WTC11 (cell line): ENCODE data around the gene COL4A6. TPM values are rescaled to one million over a fixed set of nuclear protein-coding genes. Genes with fewer than 3 reads are reported as not detected.
A peak's percentile ranks its signal among the peaks of the same experiment; 100 is the strongest.

Experiments used
- ATAC-seq: fragments of 200-7000 bp; cut with Tn5 transposase; 2 replicates; pipeline ENCODE4 v1.10.0; 2021; ENCODE audit warnings: mild to moderate bottlenecking, moderate library complexity
- CTCF ChIA-PET: fragments of 300-600 bp; sonication (Branson Sonifier 250); formaldehyde crosslinking; loops from one replicate; lab custom pipeline; 2021; ENCODE audit warnings: antibody characterized with exemption; lab: Charles Lee
- POLR2A ChIA-PET: fragments of 350-600 bp; sonication (Branson Sonifier 250); formaldehyde crosslinking; loops from one replicate; lab custom pipeline; 2021; ENCODE audit warnings: antibody characterized with exemption; lab: Charles Lee
- DNase-seq: peaks from one replicate; pipeline ENCODE4 v3.0.0; 2021; ENCODE audit warnings: low spot score
- H3K27ac Mint-ChIP-seq: 2 replicates; pipeline ENCODE4 v1.8.0; 2021; ENCODE audit warnings: mixed read lengths
- H3K27me3 Mint-ChIP-seq: 2 replicates; pipeline ENCODE4 v1.8.0; 2021; ENCODE audit warnings: low read depth, mild to moderate bottlenecking, moderate library complexity, mixed read lengths
- H3K36me3 Mint-ChIP-seq: 2 replicates; pipeline ENCODE4 v1.8.0; 2021; ENCODE audit warnings: mixed read lengths
- H3K4me1 Mint-ChIP-seq: 2 replicates; pipeline ENCODE4 v1.8.0; 2022; ENCODE audit warnings: mixed read lengths
- H3K4me3 Mint-ChIP-seq: 2 replicates; pipeline ENCODE4 v1.8.0; 2021; ENCODE audit warnings: mild to moderate bottlenecking, moderate library complexity, mixed read lengths
- H3K9me3 Mint-ChIP-seq: 2 replicates; pipeline ENCODE4 v1.8.0; 2021; ENCODE audit warnings: mixed read lengths
- ARID4B ChIP-seq: sonication (generic); formaldehyde crosslinking; IDR thresholded peaks from 2 replicates; pipeline ENCODE4 v1.8.0; 2023; ENCODE audit warnings: missing genetic modification reagents, mild to moderate bottlenecking, borderline replicate concordance
- ATF1 ChIP-seq: sonication (generic); formaldehyde crosslinking; IDR thresholded peaks from 2 replicates; pipeline ENCODE4 v1.8.1; 2023; ENCODE audit warnings: mild to moderate bottlenecking, moderate library complexity, missing genetic modification reagents
- CTCF ChIP-seq: fragments of 200-600 bp; IDR thresholded peaks from 2 replicates; pipeline ENCODE4 v1.8.0; 2022; ENCODE audit warnings: antibody characterized with exemption
- ELF4 ChIP-seq: sonication (generic); formaldehyde crosslinking; IDR thresholded peaks from 2 replicates; pipeline ENCODE4 v1.8.1; 2022; ENCODE audit warnings: low read depth, mild to moderate bottlenecking, moderate library complexity, missing genetic modification reagents
- RELA ChIP-seq: sonication (generic); formaldehyde crosslinking; IDR thresholded peaks from 2 replicates; pipeline ENCODE4 v1.8.1; 2022; ENCODE audit warnings: missing genetic modification reagents, mild to moderate bottlenecking, borderline replicate concordance
- SOX15 ChIP-seq: fragments of 250-450 bp; sonication (Bioruptor Pico); IDR thresholded peaks from 2 replicates; pipeline ENCODE4 v1.9.0; 2021; ENCODE audit warnings: mild to moderate bottlenecking
- TCF7 ChIP-seq: sonication (generic); formaldehyde crosslinking; IDR thresholded peaks from 2 replicates; pipeline ENCODE4 v1.8.0; 2022; ENCODE audit warnings: mild to moderate bottlenecking, low read depth, missing genetic modification reagents, moderate library complexity
- ZBTB21 ChIP-seq: sonication (generic); formaldehyde crosslinking; IDR thresholded peaks from 2 replicates; pipeline ENCODE4 v1.8.1; 2023; ENCODE audit warnings: mild to moderate bottlenecking, missing genetic modification reagents, borderline replicate concordance
- ZBTB43 ChIP-seq: sonication (generic); formaldehyde crosslinking; IDR thresholded peaks from 2 replicates; pipeline ENCODE4 v1.8.1; 2023; ENCODE audit warnings: mild to moderate bottlenecking, missing genetic modification reagents
- ZNF232 ChIP-seq: sonication (generic); formaldehyde crosslinking; IDR thresholded peaks from 2 replicates; pipeline ENCODE4 v1.8.0; 2022; ENCODE audit warnings: mild to moderate bottlenecking, missing genetic modification reagents
- ZNF263 ChIP-seq: sonication (generic); formaldehyde crosslinking; IDR thresholded peaks from 2 replicates; pipeline ENCODE4 v1.8.1; 2022; ENCODE audit warnings: low read depth, mild to moderate bottlenecking, moderate library complexity, missing genetic modification reagents
- ZNF396 ChIP-seq: fragments of 250-450 bp; sonication (Bioruptor Pico); IDR thresholded peaks from 2 replicates; pipeline ENCODE4 v1.8.0; 2021; ENCODE audit warnings: mild to moderate bottlenecking, moderate library complexity, borderline replicate concordance
- ZNF423 ChIP-seq: fragments of 250-450 bp; sonication (Bioruptor Pico); IDR thresholded peaks from 2 replicates; pipeline ENCODE4 v2.1.2; 2022; ENCODE audit warnings: mild to moderate bottlenecking, moderate library complexity
- total RNA-seq: library from RNA; stranded (reverse); gene quantifications from 3 replicates; pipeline ENCODE4 v1.2.3, GENCODE V29; 2021
- TF ChIP-seq, protein P1 (sequence below): fragments of 250-450 bp; sonication (Bioruptor Pico); IDR thresholded peaks from 2 replicates; pipeline ENCODE4 v1.9.0; 2021; ENCODE audit warnings: mild to moderate bottlenecking
- TF ChIP-seq, protein P2 (sequence below): sonication (generic); formaldehyde crosslinking; IDR thresholded peaks from 2 replicates; pipeline ENCODE4 v1.8.0; 2022; ENCODE audit warnings: mild to moderate bottlenecking, missing genetic modification reagents
- TF ChIP-seq, protein P3 (sequence below): sonication (generic); formaldehyde crosslinking; conservative IDR thresholded peaks from 2 replicates; pipeline ENCODE4 v1.8.1; 2022; ENCODE audit warnings: mild to moderate bottlenecking, missing genetic modification reagents
- TF ChIP-seq, protein P4 (sequence below): sonication (generic); formaldehyde crosslinking; IDR thresholded peaks from 2 replicates; pipeline ENCODE4 v1.8.1; 2022; ENCODE audit warnings: low read depth, mild to moderate bottlenecking, moderate library complexity, missing genetic modification reagents, borderline replicate concordance
- TF ChIP-seq, protein P5 (sequence below): sonication (generic); formaldehyde crosslinking; IDR thresholded peaks from 2 replicates; pipeline ENCODE4 v1.8.0; 2022; ENCODE audit warnings: missing genetic modification reagents

COL4A6 gene
- total RNA-seq, 1 experiment from 2014 or later = 15.2 TPM

DNA sequence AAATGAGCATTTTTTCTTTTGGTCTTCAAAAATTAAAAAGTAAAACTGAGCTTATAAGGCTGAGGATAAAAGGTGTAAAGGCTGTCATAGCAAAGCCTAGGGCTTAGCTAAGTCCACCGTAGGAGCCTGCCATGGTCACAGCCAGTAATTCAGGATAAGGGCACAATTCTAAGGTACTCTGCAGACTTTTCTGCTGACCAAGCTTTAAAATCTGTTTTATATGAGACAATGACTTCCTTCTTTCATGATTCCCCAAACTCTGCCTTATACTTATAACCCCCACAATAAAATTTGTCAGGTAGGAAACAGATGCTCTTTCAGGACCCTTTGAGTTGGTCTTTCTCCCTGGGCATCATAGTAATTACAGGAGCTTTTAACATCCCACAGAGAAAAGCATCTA, 138.5 kb downstream of the COL4A6 start:
- TF ChIP-seq TCF7 (CRISPR knock-in tag) = no peak
- TF ChIP-seq, protein P1, sequence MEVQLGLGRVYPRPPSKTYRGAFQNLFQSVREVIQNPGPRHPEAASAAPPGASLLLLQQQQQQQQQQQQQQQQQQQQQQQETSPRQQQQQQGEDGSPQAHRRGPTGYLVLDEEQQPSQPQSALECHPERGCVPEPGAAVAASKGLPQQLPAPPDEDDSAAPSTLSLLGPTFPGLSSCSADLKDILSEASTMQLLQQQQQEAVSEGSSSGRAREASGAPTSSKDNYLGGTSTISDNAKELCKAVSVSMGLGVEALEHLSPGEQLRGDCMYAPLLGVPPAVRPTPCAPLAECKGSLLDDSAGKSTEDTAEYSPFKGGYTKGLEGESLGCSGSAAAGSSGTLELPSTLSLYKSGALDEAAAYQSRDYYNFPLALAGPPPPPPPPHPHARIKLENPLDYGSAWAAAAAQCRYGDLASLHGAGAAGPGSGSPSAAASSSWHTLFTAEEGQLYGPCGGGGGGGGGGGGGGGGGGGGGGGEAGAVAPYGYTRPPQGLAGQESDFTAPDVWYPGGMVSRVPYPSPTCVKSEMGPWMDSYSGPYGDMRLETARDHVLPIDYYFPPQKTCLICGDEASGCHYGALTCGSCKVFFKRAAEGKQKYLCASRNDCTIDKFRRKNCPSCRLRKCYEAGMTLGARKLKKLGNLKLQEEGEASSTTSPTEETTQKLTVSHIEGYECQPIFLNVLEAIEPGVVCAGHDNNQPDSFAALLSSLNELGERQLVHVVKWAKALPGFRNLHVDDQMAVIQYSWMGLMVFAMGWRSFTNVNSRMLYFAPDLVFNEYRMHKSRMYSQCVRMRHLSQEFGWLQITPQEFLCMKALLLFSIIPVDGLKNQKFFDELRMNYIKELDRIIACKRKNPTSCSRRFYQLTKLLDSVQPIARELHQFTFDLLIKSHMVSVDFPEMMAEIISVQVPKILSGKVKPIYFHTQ (CRISPR knock-in tag) = no peak
- no peak for TF ChIP-seq RELA (CRISPR knock-in tag)
- no peak for TF ChIP-seq ARID4B (CRISPR knock-in tag)
- Mint-ChIP-seq H3K27ac (no peak overlapping the region), H3K27me3 (no peaks in the 10 kb centered on the region), H3K4me1 (peaks cover 19% of the 10 kb centered on the region), H3K36me3 (no peaks in the 10 kb centered on the region), H3K9me3 (no peaks in the 10 kb centered on the region), H3K4me3 (no peak overlapping the region)
- POLR2A ChIA-PET = no interaction called here
- ATAC-seq (no peak), DNase-seq (no peak)
- CTCF ChIA-PET = interaction anchor here (1.3 to 1.7 kb wide), 2 partner anchors 39 to 75 kb away, joined by 3 to 13 read pairs; no protein-coding TSS in a partner anchor

DNA sequence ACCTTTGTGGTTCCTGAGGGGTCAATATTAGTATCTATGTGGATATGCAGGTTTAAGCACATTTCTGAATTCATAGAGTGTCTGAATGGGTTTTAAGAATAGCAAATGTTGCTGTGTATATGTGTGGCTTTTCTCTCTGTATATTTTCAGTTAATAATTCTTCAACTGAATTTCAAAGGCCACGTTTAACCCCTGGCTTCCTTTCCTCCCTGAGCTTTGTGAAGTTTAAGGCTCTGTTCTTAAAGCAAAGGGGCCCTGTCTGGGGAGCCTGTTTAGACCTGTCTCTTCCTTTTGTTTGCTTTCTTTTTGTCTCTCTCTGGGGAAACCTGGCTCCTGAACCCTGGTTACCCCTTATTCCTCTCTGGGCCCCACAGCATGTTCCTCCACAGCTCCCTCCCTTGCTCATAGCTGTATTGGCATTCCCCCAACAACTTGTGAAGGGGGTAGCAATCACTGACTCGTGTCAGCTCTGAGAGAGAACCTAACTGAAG, 139.1 kb downstream of the COL4A6 start:
- DNase-seq (no peak), ATAC-seq (peak; percentile 36; the same call in 1 of the 2 replicates)
- CTCF ChIA-PET = interaction anchor here (1.3 to 1.7 kb wide), 2 partner anchors 40 to 75 kb away, joined by 3 to 13 read pairs; no protein-coding TSS in a partner anchor
- TF ChIP-seq, protein P2, sequence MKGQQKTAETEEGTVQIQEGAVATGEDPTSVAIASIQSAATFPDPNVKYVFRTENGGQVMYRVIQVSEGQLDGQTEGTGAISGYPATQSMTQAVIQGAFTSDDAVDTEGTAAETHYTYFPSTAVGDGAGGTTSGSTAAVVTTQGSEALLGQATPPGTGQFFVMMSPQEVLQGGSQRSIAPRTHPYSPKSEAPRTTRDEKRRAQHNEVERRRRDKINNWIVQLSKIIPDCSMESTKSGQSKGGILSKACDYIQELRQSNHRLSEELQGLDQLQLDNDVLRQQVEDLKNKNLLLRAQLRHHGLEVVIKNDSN (CRISPR knock-in tag) = no peak
- TF ChIP-seq, protein P3, sequence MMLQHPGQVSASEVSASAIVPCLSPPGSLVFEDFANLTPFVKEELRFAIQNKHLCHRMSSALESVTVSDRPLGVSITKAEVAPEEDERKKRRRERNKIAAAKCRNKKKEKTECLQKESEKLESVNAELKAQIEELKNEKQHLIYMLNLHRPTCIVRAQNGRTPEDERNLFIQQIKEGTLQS (CRISPR knock-in tag) = no peak
- no peak for TF ChIP-seq CTCF
- no peak for TF ChIP-seq ZNF396 (CRISPR knock-in tag)
- TF ChIP-seq, protein P4, sequence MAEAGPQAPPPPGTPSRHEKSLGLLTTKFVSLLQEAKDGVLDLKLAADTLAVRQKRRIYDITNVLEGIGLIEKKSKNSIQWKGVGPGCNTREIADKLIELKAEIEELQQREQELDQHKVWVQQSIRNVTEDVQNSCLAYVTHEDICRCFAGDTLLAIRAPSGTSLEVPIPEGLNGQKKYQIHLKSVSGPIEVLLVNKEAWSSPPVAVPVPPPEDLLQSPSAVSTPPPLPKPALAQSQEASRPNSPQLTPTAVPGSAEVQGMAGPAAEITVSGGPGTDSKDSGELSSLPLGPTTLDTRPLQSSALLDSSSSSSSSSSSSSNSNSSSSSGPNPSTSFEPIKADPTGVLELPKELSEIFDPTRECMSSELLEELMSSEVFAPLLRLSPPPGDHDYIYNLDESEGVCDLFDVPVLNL = no peak
- TF ChIP-seq ZNF232 (CRISPR knock-in tag) = no peak
- TF ChIP-seq ZNF423 (CRISPR knock-in tag) = no peak
- TF ChIP-seq, protein P5, sequence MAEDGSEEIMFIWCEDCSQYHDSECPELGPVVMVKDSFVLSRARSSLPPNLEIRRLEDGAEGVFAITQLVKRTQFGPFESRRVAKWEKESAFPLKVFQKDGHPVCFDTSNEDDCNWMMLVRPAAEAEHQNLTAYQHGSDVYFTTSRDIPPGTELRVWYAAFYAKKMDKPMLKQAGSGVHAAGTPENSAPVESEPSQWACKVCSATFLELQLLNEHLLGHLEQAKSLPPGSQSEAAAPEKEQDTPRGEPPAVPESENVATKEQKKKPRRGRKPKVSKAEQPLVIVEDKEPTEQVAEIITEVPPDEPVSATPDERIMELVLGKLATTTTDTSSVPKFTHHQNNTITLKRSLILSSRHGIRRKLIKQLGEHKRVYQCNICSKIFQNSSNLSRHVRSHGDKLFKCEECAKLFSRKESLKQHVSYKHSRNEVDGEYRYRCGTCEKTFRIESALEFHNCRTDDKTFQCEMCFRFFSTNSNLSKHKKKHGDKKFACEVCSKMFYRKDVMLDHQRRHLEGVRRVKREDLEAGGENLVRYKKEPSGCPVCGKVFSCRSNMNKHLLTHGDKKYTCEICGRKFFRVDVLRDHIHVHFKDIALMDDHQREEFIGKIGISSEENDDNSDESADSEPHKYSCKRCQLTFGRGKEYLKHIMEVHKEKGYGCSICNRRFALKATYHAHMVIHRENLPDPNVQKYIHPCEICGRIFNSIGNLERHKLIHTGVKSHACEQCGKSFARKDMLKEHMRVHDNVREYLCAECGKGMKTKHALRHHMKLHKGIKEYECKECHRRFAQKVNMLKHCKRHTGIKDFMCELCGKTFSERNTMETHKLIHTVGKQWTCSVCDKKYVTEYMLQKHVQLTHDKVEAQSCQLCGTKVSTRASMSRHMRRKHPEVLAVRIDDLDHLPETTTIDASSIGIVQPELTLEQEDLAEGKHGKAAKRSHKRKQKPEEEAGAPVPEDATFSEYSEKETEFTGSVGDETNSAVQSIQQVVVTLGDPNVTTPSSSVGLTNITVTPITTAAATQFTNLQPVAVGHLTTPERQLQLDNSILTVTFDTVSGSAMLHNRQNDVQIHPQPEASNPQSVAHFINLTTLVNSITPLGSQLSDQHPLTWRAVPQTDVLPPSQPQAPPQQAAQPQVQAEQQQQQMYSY (CRISPR knock-in tag) = no peak
- TF ChIP-seq ZNF263 = no peak
- no peak for TF ChIP-seq ZBTB21 (CRISPR knock-in tag)
- TF ChIP-seq SOX15 (CRISPR knock-in tag) = no peak
- no peak for TF ChIP-seq ZBTB43 (CRISPR knock-in tag)
- no peak for TF ChIP-seq ELF4 (CRISPR knock-in tag)
- TF ChIP-seq ATF1 (CRISPR knock-in tag) = no peak
- TF ChIP-seq, all 79 proteins: peak for 0
- POLR2A ChIA-PET = no interaction called here
- Mint-ChIP-seq H3K4me3 (no peak overlapping the region), H3K36me3 (no peaks in the 10 kb centered on the region), H3K9me3 (no peaks in the 10 kb centered on the region), H3K27me3 (no peaks in the 10 kb centered on the region), H3K27ac (peak overlapping the region; percentile 89), H3K4me1 (peaks cover 19% of the 10 kb centered on the region)
